AG09309 (cell line): ENCODE results near the gene KIAA0513.
A peak's percentile ranks its signal among the peaks of the same experiment; 100 is the strongest.

Experiments
- DNase-seq: peaks from one replicate; pipeline ENCODE4 v3.0.0-alpha.2; 2010; ENCODE audit warnings: low read depth
- H3K4me3 ChIP-seq: 2 replicates; pipeline ENCODE4 v1.5.1; 2011; ENCODE audit warnings: mild to moderate bottlenecking, low read depth, low read length, moderate library complexity; ENCODE audit not compliant: control insufficient read depth
- CTCF ChIP-seq: IDR thresholded peaks from 2 replicates; pipeline ENCODE4 v1.5.1; 2011; ENCODE audit warnings: mild to moderate bottlenecking, low read depth, low read length, inconsistent platforms; ENCODE audit not compliant: insufficient read depth, control insufficient read depth; ENCODE audit errors: missing control alignments

Gene KIAA0513

GRCh38 chr16:85017633-85018032, 10.0 kb upstream of the KIAA0513 start:
- DNase-seq = no peak
- no peak overlapping the region for H3K4me3 ChIP-seq
- no peak for TF ChIP-seq CTCF

GRCh38 chr16:85018529-85019236, 8.9 kb upstream of the KIAA0513 start:
- H3K4me3 ChIP-seq = no peak overlapping the region
- no peak for DNase-seq
- no peak for TF ChIP-seq CTCF

GRCh38 chr16:85019659-85020245, 7.8 kb upstream of the KIAA0513 start:
- no peak for DNase-seq
- no peak for TF ChIP-seq CTCF
- no peak overlapping the region for H3K4me3 ChIP-seq

- no peak for DNase-seq
- no peak for TF ChIP-seq CTCF
- H3K4me3 ChIP-seq = no peak overlapping the region
Measured at GRCh38 chr16:85025781-85026653, 1.6 kb upstream of the KIAA0513 start.

- no peak for TF ChIP-seq CTCF
- DNase-seq = no peak
- H3K4me3 ChIP-seq = peak overlapping the region; percentile 74; the same call in 1 of the 2 replicates
Measured at GRCh38 chr16:85026703-85027102, 892 bp upstream of the KIAA0513 start.

- peak; percentile 30 for TF ChIP-seq CTCF
- no peak for DNase-seq
- peak overlapping the region; percentile 77 for H3K4me3 ChIP-seq
Measured at GRCh38 chr16:85027958-85028684, 526 bp downstream of the KIAA0513 start.
